Bronchial epithelial cell (primary cell): ENCODE results near the gene PRKG1. TPM values are rescaled to one million over a fixed set of nuclear protein-coding genes. Genes with fewer than 3 reads are reported as not detected.

Experiments
- DNase-seq: peaks from one replicate; pipeline ENCODE4 v3.0.0-alpha.2; 2010; ENCODE audit warnings: low read depth
- FAIRE-seq: peaks from 2 replicates; lab custom pipeline; 2011; peaks lifted over from hg19 to GRCh38; lab: Jason Lieb, UNC
- H3K27me3 ChIP-seq: 2 replicates; pipeline ENCODE4 v1.5.1; 2011; ENCODE audit warnings: low read length; ENCODE audit not compliant: control insufficient read depth, insufficient read depth
- H3K36me3 ChIP-seq: 2 replicates; pipeline ENCODE4 v1.5.1; 2011; ENCODE audit warnings: low read length; ENCODE audit not compliant: control insufficient read depth, insufficient read depth
- H3K4me3 ChIP-seq: 2 replicates; pipeline ENCODE4 v1.5.1; 2011; ENCODE audit warnings: mild to moderate bottlenecking, low read depth, low read length, control low read depth
- CTCF ChIP-seq: IDR thresholded peaks from 2 replicates; pipeline ENCODE4 v1.5.1; 2011; ENCODE audit warnings: mild to moderate bottlenecking, moderate library complexity, low read length, control low read depth, inconsistent platforms; ENCODE audit not compliant: insufficient read depth, severe bottlenecking
- total RNA-seq: library from RNA; depleted of rRNA; stranded (reverse); fragments of >200 nt; gene quantifications from 2 replicates; pipeline ENCODE4 v1.2.1, GENCODE V29; 2014

Gene PRKG1
- total RNA-seq, 1 donor from 2014 or later: 0.26 TPM

- TF ChIP-seq CTCF: no peak
- FAIRE-seq: no peak
- DNase-seq: no peak
- no peak overlapping the region for H3K4me3 ChIP-seq
- H3K36me3 ChIP-seq: no peaks in the 10 kb centered on the region
- H3K27me3 ChIP-seq: no peaks in the 10 kb centered on the region
These were observed 852.0 kb downstream of the PRKG1 start for GRCh38 chr10:51926337-51926736.

- Histone ChIP-seq H3K36me3 (no peaks in the 10 kb centered on the region), H3K27me3 (no peaks in the 10 kb centered on the region), H3K4me3 (no peak overlapping the region)
- no peak for TF ChIP-seq CTCF
- DNase-seq (no peak), FAIRE-seq (no peak)
These were observed 853.9 kb downstream of the PRKG1 start for GRCh38 chr10:51928162-51928561.

- no peak for TF ChIP-seq CTCF
- Histone ChIP-seq H3K27me3 (no peaks in the 10 kb centered on the region), H3K36me3 (no peaks in the 10 kb centered on the region), H3K4me3 (no peak overlapping the region)
- DNase-seq (no peak), FAIRE-seq (no peak)
These were observed 858.2 kb downstream of the PRKG1 start for GRCh38 chr10:51932530-51932929.

GRCh38 chr10:51934373-51934772 is 860.1 kb downstream of the PRKG1 start:
- DNase-seq: no peak
- Histone ChIP-seq H3K36me3 (no peaks in the 10 kb centered on the region), H3K4me3 (no peak overlapping the region), H3K27me3 (no peaks in the 10 kb centered on the region)
- TF ChIP-seq CTCF: no peak
- FAIRE-seq: no peak

GRCh38 chr10:51935341-51935740 is 861.1 kb downstream of the PRKG1 start:
- H3K27me3 ChIP-seq: no peaks in the 10 kb centered on the region

More at GRCh38 chr10:51935341-51935740, 861.1 kb downstream of the PRKG1 start:
- DNase-seq (no peak), FAIRE-seq (no peak)
- H3K4me3 ChIP-seq: no peak overlapping the region
- no peaks in the 10 kb centered on the region for H3K36me3 ChIP-seq
- TF ChIP-seq CTCF: no peak
